H1 (cell line): ENCODE results near the gene CUBN. TPM values are rescaled to one million over a fixed set of nuclear protein-coding genes. Genes with fewer than 3 reads are reported as not detected.

ENCODE experiments used
- CTCF ChIA-PET: fragments of 300-600 bp; sonication (Branson Sonifier 250); formaldehyde crosslinking; loops from one replicate; lab custom pipeline; 2021; ENCODE audit not compliant: partially characterized antibody; lab: Charles Lee
- POLR2A ChIA-PET: fragments of 300-600 bp; sonication (Branson Sonifier 250); formaldehyde crosslinking; loops from one replicate; lab custom pipeline; 2021; ENCODE audit warnings: inconsistent platforms; ENCODE audit not compliant: partially characterized antibody; lab: Charles Lee
- DNase-seq, 2 experiments: peaks; one replicate each; pipeline versions ENCODE4 v3.0.0 to v3.0.0-alpha.2; 2010 to 2022; ENCODE audit warnings: low spot score in 2 of 2, low read depth in 1 of 2, mixed read lengths in 1 of 2
- FAIRE-seq: peaks from 2 replicates; lab custom pipeline; 2011; peaks lifted over from hg19 to GRCh38; lab: Jason Lieb, UNC
- H2AFZ ChIP-seq: 2 replicates; pipeline ENCODE4 v1.8.1; 2012; ENCODE audit warnings: low read length, inconsistent platforms
- H2AK5ac ChIP-seq: 2 replicates; pipeline ENCODE4 v1.6.1; 2013; ENCODE audit warnings: low read depth, low read length
- H2BK120ac ChIP-seq: replicated peaks from 2 replicates; pipeline ENCODE3; 2013; ENCODE audit warnings: low read depth, low read length, inconsistent platforms
- H2BK12ac ChIP-seq: 2 replicates; pipeline ENCODE4 v1.6.1; 2013; ENCODE audit warnings: low read depth, low read length
- H2BK15ac ChIP-seq: 2 replicates; pipeline ENCODE4 v1.6.1; 2013; ENCODE audit warnings: low read length
- H2BK20ac ChIP-seq: 2 replicates; pipeline ENCODE4 v1.6.1; 2013; ENCODE audit warnings: low read length
- H2BK5ac ChIP-seq: 2 replicates; pipeline ENCODE4 v1.6.1; 2013; ENCODE audit warnings: low read depth, low read length
- H3K14ac ChIP-seq: 2 replicates; pipeline ENCODE4 v1.6.1; 2013; ENCODE audit warnings: inconsistent platforms; ENCODE audit not compliant: insufficient read length
- H3K18ac ChIP-seq: 2 replicates; pipeline ENCODE4 v1.6.1; 2013; ENCODE audit warnings: low read length; ENCODE audit errors: extremely low read depth
- H3K23ac ChIP-seq: 2 replicates; pipeline ENCODE4 v1.6.1; 2013; ENCODE audit warnings: inconsistent platforms; ENCODE audit not compliant: insufficient read length
- H3K23me2 ChIP-seq: 2 replicates; pipeline ENCODE4 v1.6.1; 2013; ENCODE audit warnings: low read depth, low read length
- H3K27ac ChIP-seq: 2 replicates; pipeline ENCODE4 v1.6.1; 2011; ENCODE audit warnings: low read depth, low read length, inconsistent platforms
- H3K27me3 ChIP-seq, 4 experiments: replicated peaks in 1 of 4; 1 replicate in 1 of 4; 2 replicates in 3 of 4; pipeline versions ENCODE4 v1.6.1 to v1.8.1; 2011 to 2013; ENCODE audit warnings: low read length in 3 of 4, mild to moderate bottlenecking in 3 of 4, inconsistent platforms in 2 of 4, mixed read lengths in 2 of 4, moderate library complexity in 1 of 4; ENCODE audit not compliant: control insufficient read depth in 3 of 4, insufficient read depth in 3 of 4; ENCODE audit errors: extremely low read depth in 1 of 4
- H3K36me3 ChIP-seq, 4 experiments: 2 replicates each; pipeline versions ENCODE4 v1.6.1 to v1.8.1; 2011 to 2013; ENCODE audit warnings: mild to moderate bottlenecking in 4 of 4, low read length in 3 of 4, moderate library complexity in 2 of 4, control low read depth in 1 of 4, inconsistent platforms in 1 of 4; ENCODE audit not compliant: insufficient read depth in 4 of 4, control insufficient read depth in 2 of 4
- H3K4ac ChIP-seq: replicated peaks from 2 replicates; pipeline ENCODE3; 2013; ENCODE audit warnings: low read length, low read depth, mixed read lengths, inconsistent platforms; ENCODE audit not compliant: insufficient read length
- H3K4me1 ChIP-seq, 4 experiments: replicated peaks in 1 of 4; 1 replicate in 1 of 4; 2 replicates in 3 of 4; pipeline versions ENCODE4 v1.6.1 to v1.8.1; 2011 to 2013; ENCODE audit warnings: low read length in 3 of 4, inconsistent platforms in 2 of 4, mixed read lengths in 1 of 4; ENCODE audit not compliant: insufficient read depth in 4 of 4, control insufficient read depth in 3 of 4
- H3K4me2 ChIP-seq, 2 experiments: 2 replicates each; pipeline versions ENCODE4 v1.6.1 to v1.8.1; 2011 to 2013; ENCODE audit warnings: low read depth in 2 of 2, low read length in 2 of 2, control low read depth in 1 of 2, inconsistent platforms in 1 of 2, mild to moderate bottlenecking in 1 of 2; ENCODE audit not compliant: insufficient read depth in 1 of 2
- H3K4me3 ChIP-seq, 4 experiments: fragments of 200-600, 300-600 bp in 1 of 4; sonication (generic), shearing (Covaris generic), sonication (Bioruptor Twin) in 1 of 4; 2 replicates each; pipeline versions ENCODE4 v1.5.1 to v1.8.1; 2011 to 2016; ENCODE audit warnings: low read length in 4 of 4, low read depth in 3 of 4, control low read depth in 2 of 4, inconsistent platforms in 2 of 4, mild to moderate bottlenecking in 2 of 4, mixed read lengths in 1 of 4, moderate library complexity in 1 of 4; ENCODE audit not compliant: insufficient read depth in 2 of 4; ENCODE audit errors: extremely low read depth in 1 of 4
- H3K56ac ChIP-seq: replicated peaks from 2 replicates; pipeline ENCODE3; 2013; ENCODE audit warnings: low read depth, mild to moderate bottlenecking, mixed read lengths, low read length, inconsistent platforms; ENCODE audit not compliant: insufficient read length
- H3K79me1 ChIP-seq: 2 replicates; pipeline ENCODE4 v1.6.1; 2013; ENCODE audit warnings: low read depth, low read length, control low read depth
- H3K79me2 ChIP-seq, 2 experiments: 2 replicates each; pipeline versions ENCODE4 v1.6.1 to v1.8.1; 2012 to 2013; ENCODE audit warnings: low read length in 2 of 2, mild to moderate bottlenecking in 2 of 2, inconsistent platforms in 1 of 2; ENCODE audit not compliant: insufficient read depth in 2 of 2, control insufficient read depth in 1 of 2
- H3K9ac ChIP-seq, 4 experiments: replicated peaks in 1 of 4; 1 replicate in 1 of 4; 2 replicates in 3 of 4; pipeline versions ENCODE4 v1.6.1 to v1.8.1; 2011 to 2013; ENCODE audit warnings: low read depth in 3 of 4, low read length in 3 of 4, control low read depth in 2 of 4, mild to moderate bottlenecking in 2 of 4, moderate library complexity in 2 of 4, inconsistent platforms in 1 of 4; ENCODE audit errors: extremely low read depth in 1 of 4
- H3K9me3 ChIP-seq, 2 experiments: 2 replicates each; pipeline versions ENCODE4 v1.6.1 to v1.8.1; 2012 to 2013; ENCODE audit warnings: mild to moderate bottlenecking in 2 of 2, moderate library complexity in 2 of 2, control low read depth in 1 of 2, inconsistent platforms in 1 of 2, low read depth in 1 of 2, low read length in 1 of 2, mixed read lengths in 1 of 2; ENCODE audit not compliant: insufficient read depth in 2 of 2
- H4K20me1 ChIP-seq, 2 experiments: replicated peaks in 1 of 2; 2 replicates each; pipeline versions ENCODE3 to v1.8.1; 2011 to 2013; ENCODE audit warnings: inconsistent platforms in 2 of 2, low read length in 2 of 2, mild to moderate bottlenecking in 1 of 2; ENCODE audit not compliant: insufficient read depth in 2 of 2, control insufficient read depth in 1 of 2
- H4K5ac ChIP-seq: 2 replicates; pipeline ENCODE4 v1.6.1; 2013; ENCODE audit warnings: low read length, low read depth, mixed read lengths, inconsistent platforms; ENCODE audit not compliant: insufficient read length
- H4K8ac ChIP-seq: 2 replicates; pipeline ENCODE4 v1.8.0; 2013; ENCODE audit warnings: mild to moderate bottlenecking, moderate library complexity, low read length, inconsistent platforms; ENCODE audit not compliant: insufficient read depth; ENCODE audit errors: extremely low read depth
- H4K91ac ChIP-seq: replicated peaks from 2 replicates; pipeline ENCODE3; 2013; ENCODE audit warnings: low read length, mixed read lengths, inconsistent platforms; ENCODE audit not compliant: insufficient read length
- WGBS, 2 experiments: shearing (Covaris generic) in 1 of 2; methylation state at CpG; one replicate each; pipeline versions ENCODE4 v1.1.6 to v1.1.7; 2013 to 2015; ENCODE audit warnings: low lambda C conversion rate in 2 of 2, mixed read lengths in 2 of 2, inconsistent platforms in 1 of 2, low coverage in 1 of 2, missing lambda C conversion rate in 1 of 2; ENCODE audit not compliant: insufficient replicate concordance in 2 of 2, insufficient coverage in 1 of 2, insufficient read length in 1 of 2; ENCODE audit errors: extremely low coverage in 1 of 2, missing lambda C conversion rate in 1 of 2; 5-methylcytosine and 5-hydroxymethylcytosine counted together
- polyA plus RNA-seq, 7 experiments: library from polyadenylated mRNA; depleted of rRNA in 3 of 7; stranded (reverse) in 5 of 7; unstranded in 2 of 7; fragments of >200 nt in 5 of 7; fragments of 200-250 nt in 2 of 7; gene quantifications; 1 replicate in 5 of 7; 2 replicates in 1 of 7; 4 replicates in 1 of 7; pipeline versions ENCODE4 v1.2.1 to v1.2.3, GENCODE V29; 2011 to 2013; ENCODE audit warnings: missing spikeins in 2 of 7, mixed read lengths in 2 of 7
- total RNA-seq: library from RNA; stranded (reverse); fragmentation: NEBNext Ultra II Directional; extraction: Animal tissue kit (Norgen Biotek cat#: 25700); gene quantifications from 2 replicates; pipeline ENCODE4 v1.2.1, GENCODE V29; 2021

CUBN gene
- total and polyA plus RNA-seq, 2 of the 8 experiments (the other 6 are each of a cell fraction or from before 2014, with no cell fraction given), result 0.04 to 0.08 TPM

- Histone ChIP-seq H3K23ac (no peak overlapping the region), H3K79me1 (no peaks in the 10 kb centered on the region), H4K91ac (no peak overlapping the region), H3K14ac (no peak overlapping the region), H3K9me3 (no peaks in the 10 kb centered on the region), H3K36me3 (no peaks in the 10 kb centered on the region), H3K56ac (no peak overlapping the region), H2AFZ (no peak overlapping the region), H3K27me3 (peaks cover 0 to 2% (median 0%) of the 10 kb centered on the region in 4 experiments; a peak in 1 of 7 replicates), H3K27ac (no peak overlapping the region), H3K79me2 (no peaks in the 10 kb centered on the region), H2BK15ac (no peak overlapping the region), H2AK5ac (no peak overlapping the region), H2BK12ac (no peak overlapping the region), H3K4ac (no peak overlapping the region), H2BK5ac (no peak overlapping the region), H4K5ac (no peak overlapping the region), H4K8ac (no peak overlapping the region), H3K9ac (no peak overlapping the region), H4K20me1 (no peaks in the 10 kb centered on the region), H3K4me2 (no peak overlapping the region), H3K4me3 (no peak overlapping the region), H2BK20ac (no peak overlapping the region), H3K4me1 (peaks cover 2 to 11% (median 3%) of the 10 kb centered on the region in 4 experiments; a peak in 4 of 7 replicates), H3K18ac (no peak overlapping the region), H3K23me2 (no peaks in the 10 kb centered on the region), H2BK120ac (no peak overlapping the region)
- 95% methylated on average over 12 of the region's 12 CpGs; no CpG with 5 or more reads in 1 of the 2 experiments for WGBS, 2 experiments
- ChIA-PET POLR2A (no interaction called here), CTCF (interaction anchor here (0.7 to 1.4 kb wide), 2 partner anchors 32 to 165 kb away, joined by 3 to 4 read pairs; no protein-coding TSS in a partner anchor)
- FAIRE-seq (no peak), DNase-seq (no peak)
Measured at GRCh38 chr10:16948361-16948760, 181.2 kb downstream of the CUBN start.
